Thoracic aorta (tissue), 2 donors: ENCODE measurements around the gene VASH2. TPM values are rescaled to one million over a fixed set of nuclear protein-coding genes. Genes with fewer than 3 reads are reported as not detected.

ENCODE experiments used
- ATAC-seq: fragments of 150-250 bp; one replicate; pipeline ENCODE4 v1.8.0; 2017; ENCODE audit warnings: low read depth; ENCODE audit not compliant: insufficient number of reproducible peaks, low FRiP score
- DNase-seq: peaks from one replicate; pipeline ENCODE4 v3.0.0-alpha.2; 2020; ENCODE audit warnings: low spot score
- H3K27ac ChIP-seq, 2 donors: fragments of 200-600 bp; sonication (generic); 1 replicate in 1 of 2; 2 replicates in 1 of 2; pipeline ENCODE4 v1.5.1; 2016; ENCODE audit warnings: mild to moderate bottlenecking in 2 of 2, moderate library complexity in 2 of 2
- H3K27me3 ChIP-seq: fragments of 200-600 bp; sonication (generic); replicated peaks from 2 replicates; pipeline ENCODE4 v1.6.0; 2016; ENCODE audit warnings: mild to moderate bottlenecking; ENCODE audit not compliant: insufficient read depth
- H3K36me3 ChIP-seq: fragments of 200-600 bp; sonication (generic); one replicate; pipeline ENCODE4 v1.5.1; 2016
- H3K4me1 ChIP-seq, 2 donors: fragments of 200-600 bp; sonication (generic); 1 replicate in 1 of 2; 2 replicates in 1 of 2; pipeline versions ENCODE4 v1.5.1 to v1.6.0; 2016; ENCODE audit warnings: low read depth in 2 of 2, mild to moderate bottlenecking in 1 of 2; ENCODE audit not compliant: control insufficient read depth in 1 of 2
- H3K4me3 ChIP-seq: fragments of 200-600 bp; sonication (generic); 2 replicates; pipeline ENCODE4 v1.5.1; 2016; ENCODE audit warnings: mild to moderate bottlenecking
- H3K9me3 ChIP-seq: fragments of 200-600 bp; sonication (generic); 2 replicates; pipeline ENCODE4 v1.5.1; 2016
- total RNA-seq, 2 donors: library from RNA; depleted of rRNA; stranded (reverse); fragments of >200 nt; gene quantifications; one replicate each; pipeline versions ENCODE4 v1.1.0 to v1.2.3, GENCODE V29; 2016
- TF ChIP-seq, protein P1 (sequence below): fragments of 200-600 bp; sonication (generic); IDR thresholded peaks from one replicate; pipeline ENCODE4 v1.5.1; 2019; ENCODE audit warnings: antibody characterized with exemption

The VASH2 gene
- total RNA-seq, 2 donors from 2014 or later: 0.14 to 0.42 TPM

DNA sequence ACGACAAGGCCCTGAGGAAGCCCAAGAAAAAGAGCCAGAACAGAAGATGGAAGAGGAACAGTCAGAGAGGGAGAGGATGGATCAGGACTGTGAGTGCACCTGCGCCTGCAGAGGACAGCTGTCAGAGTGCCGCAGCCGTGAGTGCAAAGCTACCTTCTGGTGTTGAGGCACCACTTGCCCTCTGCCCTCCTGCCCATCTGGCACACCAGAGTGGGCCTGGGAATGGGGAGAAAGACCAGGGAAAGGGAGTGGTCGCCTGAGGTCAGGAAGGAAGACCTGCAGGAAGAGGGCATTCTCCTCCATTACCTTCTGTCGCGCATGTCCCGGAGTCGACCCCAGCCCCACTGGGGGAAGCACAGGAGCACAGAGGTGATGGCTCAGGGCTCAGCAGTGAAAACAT, 26.2 kb downstream of the VASH2 start:
- TF ChIP-seq, protein P1, sequence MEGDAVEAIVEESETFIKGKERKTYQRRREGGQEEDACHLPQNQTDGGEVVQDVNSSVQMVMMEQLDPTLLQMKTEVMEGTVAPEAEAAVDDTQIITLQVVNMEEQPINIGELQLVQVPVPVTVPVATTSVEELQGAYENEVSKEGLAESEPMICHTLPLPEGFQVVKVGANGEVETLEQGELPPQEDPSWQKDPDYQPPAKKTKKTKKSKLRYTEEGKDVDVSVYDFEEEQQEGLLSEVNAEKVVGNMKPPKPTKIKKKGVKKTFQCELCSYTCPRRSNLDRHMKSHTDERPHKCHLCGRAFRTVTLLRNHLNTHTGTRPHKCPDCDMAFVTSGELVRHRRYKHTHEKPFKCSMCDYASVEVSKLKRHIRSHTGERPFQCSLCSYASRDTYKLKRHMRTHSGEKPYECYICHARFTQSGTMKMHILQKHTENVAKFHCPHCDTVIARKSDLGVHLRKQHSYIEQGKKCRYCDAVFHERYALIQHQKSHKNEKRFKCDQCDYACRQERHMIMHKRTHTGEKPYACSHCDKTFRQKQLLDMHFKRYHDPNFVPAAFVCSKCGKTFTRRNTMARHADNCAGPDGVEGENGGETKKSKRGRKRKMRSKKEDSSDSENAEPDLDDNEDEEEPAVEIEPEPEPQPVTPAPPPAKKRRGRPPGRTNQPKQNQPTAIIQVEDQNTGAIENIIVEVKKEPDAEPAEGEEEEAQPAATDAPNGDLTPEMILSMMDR: no peak
- ATAC-seq (no peak), DNase-seq (no peak)
- H3K9me3 ChIP-seq: no peaks in the 10 kb centered on the region
- no peak overlapping the region for H3K4me3 ChIP-seq
- no peaks in the 10 kb centered on the region for H3K36me3 ChIP-seq
- H3K27ac ChIP-seq: no peak overlapping the region
- H3K4me1 ChIP-seq: peaks cover 0 to 9% of the 10 kb centered on the region in 2 donors
- H3K27me3 ChIP-seq: no peaks in the 10 kb centered on the region

DNA sequence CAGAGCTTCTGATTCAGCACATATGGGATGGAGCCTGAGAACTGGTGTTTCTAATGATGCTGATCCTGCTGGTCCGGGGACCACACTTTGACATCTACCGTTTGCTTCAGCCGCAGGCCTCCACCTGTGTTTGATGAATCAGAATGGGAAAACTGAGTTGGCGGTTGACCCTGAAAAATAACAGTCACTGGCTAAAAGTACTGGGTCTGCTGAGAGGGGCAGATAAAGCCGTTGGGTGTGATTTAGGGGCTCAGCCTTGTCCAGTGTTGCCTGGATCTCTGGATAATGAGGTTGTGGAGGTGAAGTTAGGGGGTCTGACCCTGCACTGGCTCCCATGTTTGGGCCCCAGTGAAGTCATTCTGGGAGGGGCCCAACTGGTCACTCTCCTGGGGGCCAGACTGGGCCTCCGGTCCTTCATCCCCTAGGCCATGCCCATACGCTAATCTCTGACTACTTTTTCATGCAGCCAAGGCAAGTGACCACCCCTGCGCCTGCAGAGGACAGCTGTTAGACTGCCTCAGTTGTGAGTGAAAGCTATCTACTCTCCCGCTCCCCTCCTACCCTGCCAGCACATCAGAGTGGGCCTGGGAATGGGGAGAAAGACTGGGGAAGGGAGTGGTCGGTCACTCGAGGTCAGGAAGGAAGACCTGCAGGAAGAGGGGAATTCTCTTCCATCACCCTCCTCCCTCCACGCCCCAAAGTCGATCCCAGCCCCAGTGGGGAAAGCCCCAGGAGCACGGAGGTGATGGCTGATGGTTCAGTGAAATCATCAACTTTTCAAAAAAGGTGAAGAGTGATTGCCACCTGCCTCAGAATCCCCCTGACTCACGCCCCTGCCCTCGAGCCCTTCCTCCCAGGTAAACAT, 27.7 kb downstream of the VASH2 start:
- Histone ChIP-seq H3K36me3 (no peaks in the 10 kb centered on the region), H3K27ac (no peak overlapping the region), H3K9me3 (no peaks in the 10 kb centered on the region), H3K27me3 (no peaks in the 10 kb centered on the region), H3K4me3 (no peak overlapping the region), H3K4me1 (peaks cover 0 to 22% of the 10 kb centered on the region in 2 donors)
- no peak for ATAC-seq
- DNase-seq: no peak
- TF ChIP-seq, protein P1: no peak

DNA sequence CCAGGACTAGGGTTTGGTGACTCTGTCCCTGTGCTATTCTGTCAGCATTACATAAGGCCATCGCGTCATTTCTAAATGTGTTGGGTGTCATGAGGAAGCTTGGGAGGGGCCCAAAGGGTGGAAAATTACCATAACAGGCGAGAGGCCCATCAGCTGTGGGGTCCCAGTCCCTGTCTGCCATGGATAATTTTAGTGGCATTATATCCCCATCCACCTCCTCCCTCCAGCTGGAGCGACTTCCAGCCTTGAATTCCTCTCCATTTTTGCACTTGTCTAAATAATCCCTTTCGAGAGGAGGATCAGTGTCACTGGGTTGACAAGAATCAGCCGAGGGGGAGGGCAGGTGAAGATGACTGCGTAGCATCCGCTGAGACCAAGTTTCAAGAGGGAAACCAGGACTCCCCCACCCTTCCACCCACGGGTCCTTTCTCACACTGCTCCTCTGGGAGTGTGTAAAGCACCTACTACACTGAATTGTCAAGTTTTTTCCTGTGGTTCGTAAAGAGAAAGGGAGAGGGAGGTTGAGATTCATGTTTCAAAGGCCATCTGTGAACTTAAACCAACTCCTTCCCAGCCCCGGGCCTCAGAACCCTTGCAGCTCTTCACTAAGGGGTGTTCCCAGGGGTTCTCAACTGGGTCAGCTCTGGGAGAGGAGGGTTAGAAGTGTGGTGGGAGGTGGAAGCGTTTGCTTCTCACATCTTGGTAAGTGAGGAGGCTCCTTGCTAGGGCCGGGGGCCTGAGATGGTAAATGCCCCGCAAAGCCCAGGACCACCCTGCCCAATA, 29.2 kb downstream of the VASH2 start:
- Histone ChIP-seq H3K4me3 (no peak overlapping the region), H3K27ac (no peak overlapping the region), H3K4me1 (peaks cover 0 to 22% of the 10 kb centered on the region in 2 donors), H3K9me3 (no peaks in the 10 kb centered on the region), H3K27me3 (no peaks in the 10 kb centered on the region), H3K36me3 (no peaks in the 10 kb centered on the region)
- TF ChIP-seq, protein P1: no peak
- no peak for DNase-seq
- ATAC-seq: no peak

DNA sequence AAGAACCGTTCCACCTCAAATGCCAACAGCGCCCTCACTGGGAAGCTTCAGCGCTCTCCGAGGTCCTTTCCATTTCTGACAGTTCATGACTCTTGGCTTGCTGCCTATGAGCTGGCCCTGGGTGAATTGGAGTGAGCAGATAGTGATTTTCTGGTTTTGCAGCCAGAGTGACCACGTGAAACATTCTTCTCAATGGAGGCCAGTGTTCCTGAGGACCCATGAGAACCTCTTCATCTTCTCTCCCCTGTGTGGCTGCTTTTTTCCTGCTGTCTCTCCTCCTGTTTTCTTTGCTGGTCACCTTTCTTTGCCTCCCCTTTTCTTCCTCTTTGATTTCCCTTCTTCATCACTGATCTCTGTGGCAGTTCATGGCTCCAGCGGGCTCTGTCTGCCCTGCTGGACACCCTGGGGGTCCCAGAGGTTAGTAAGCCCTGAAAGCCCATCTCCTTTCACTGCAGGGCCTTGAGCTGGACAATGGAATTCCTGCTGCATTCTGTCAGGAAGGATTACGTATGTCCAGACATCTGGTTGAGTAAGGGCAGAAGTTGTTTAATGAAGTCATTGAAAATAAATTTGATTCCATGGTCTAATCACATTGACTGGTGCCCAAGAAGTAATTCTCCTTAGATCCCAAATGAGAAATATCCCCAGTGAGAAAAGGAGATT, 29.9 kb downstream of the VASH2 start:
- ATAC-seq: no peak
- Histone ChIP-seq H3K9me3 (no peaks in the 10 kb centered on the region), H3K4me1 (peaks cover 0 to 22% of the 10 kb centered on the region in 2 donors), H3K36me3 (no peaks in the 10 kb centered on the region), H3K27ac (no peak overlapping the region), H3K27me3 (no peaks in the 10 kb centered on the region), H3K4me3 (no peak overlapping the region)
- TF ChIP-seq, protein P1: no peak
- no peak for DNase-seq
